ENCODE measurements around the gene MEIOSIN.
A peak's percentile ranks its signal among the peaks of the same experiment; 100 is the strongest.
"Not testable (repeated sequence)": the region's sequence is repeated elsewhere in the genome, so short reads cannot be mapped to it uniquely, and the experiment has no call there.

MEIOSIN gene

DNA sequence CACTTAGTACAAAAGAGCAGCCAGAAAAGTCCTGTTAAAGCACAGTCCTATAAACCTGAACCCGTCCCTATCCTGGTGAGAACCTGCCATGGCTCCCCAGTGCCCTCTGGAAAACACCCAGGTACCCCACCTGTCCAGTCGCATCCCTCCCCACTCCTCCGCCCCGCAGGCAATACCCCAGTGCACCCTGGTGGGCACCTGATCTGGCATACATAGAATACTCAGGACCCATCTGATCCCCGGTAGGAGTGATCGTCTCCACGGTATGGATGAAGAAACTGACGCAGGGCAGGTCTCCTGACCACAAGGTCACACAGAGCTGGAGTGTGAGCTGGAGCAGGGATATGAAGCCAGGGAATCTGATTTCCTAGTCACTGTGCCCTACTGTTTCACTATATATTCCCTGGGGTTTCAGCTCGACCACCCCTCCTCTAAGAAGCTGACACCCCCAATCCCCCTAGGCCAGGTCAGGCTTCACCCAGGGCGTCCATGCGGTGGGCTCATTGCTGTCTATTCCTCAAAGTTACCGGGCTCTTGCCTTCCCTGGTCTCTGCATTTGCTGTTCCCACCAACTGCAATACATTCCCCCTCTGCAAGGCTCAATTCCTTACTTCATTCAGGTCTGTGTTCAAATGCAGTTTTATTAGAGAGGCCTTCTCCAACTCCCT is 15.1 kb upstream of the MEIOSIN start:
- DNase-seq, result no peak

DNA sequence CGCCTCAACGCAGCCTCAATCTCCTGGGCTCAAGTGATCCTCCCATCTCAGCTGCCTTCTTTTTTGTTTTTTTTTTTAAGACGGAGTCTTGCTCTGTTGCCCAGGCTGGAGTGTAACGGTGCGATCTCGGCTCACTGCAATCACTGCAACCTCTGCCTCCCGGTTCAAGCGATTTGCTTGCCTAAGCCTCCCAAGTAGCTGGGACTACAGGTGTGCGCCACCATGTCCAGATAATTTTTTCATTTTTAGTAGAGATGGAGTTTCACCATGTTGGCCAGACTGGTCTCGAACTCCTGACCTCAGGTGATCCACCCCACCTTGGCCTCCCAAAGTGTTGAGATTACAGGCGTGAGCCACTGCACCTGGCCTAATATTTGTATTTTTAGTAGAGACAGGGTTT is 13.2 kb upstream of the MEIOSIN start:
- not testable (repeated sequence) for DNase-seq

GRCh38 chr19:45728683-45729082 is 4.6 kb upstream of the MEIOSIN start:
- DNase-seq, result not testable (repeated sequence)

DNA sequence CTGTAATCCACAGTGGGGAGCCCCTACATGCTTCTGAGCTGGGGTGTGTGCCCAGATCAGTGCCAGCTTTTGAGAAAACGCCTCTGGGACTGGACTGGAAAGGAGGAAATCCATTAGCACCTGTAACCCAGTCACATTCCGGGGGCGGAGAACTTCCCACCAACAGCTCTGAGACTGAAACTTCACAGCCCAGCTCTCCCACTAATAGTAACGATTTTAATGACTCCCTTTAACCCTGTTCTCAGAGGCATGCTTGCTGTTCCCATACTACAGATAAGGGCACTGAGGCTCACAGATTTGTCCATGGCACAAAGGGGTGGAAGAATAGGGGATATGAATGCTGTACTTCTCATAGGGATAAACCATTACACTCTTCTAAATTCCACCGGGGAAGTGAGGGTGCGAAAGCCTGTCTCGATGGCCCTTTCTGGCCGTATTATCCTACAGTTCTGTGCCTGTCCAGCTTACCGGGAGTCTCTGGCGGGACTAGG is 3.4 kb upstream of the MEIOSIN start:
- no peak for DNase-seq

- peak; percentile 93 for DNase-seq
Observed at GRCh38 chr19:45730368-45731288, 2.6 kb upstream of the MEIOSIN start, which contains the start of gene FBXO46. Gene FBXO46 (minus strand): TSS chr19:45730896. CDS start chr19:45713495, 17,401 bp downstream.

GRCh38 chr19:45739498-45740439 is 6.5 kb downstream of the MEIOSIN start:
- DNase-seq, result no peak

- no peak for DNase-seq
Observed at GRCh38 chr19:45742969-45743368, 9.7 kb downstream of the MEIOSIN start.

- no peak for DNase-seq
Observed at GRCh38 chr19:45745606-45746005, 12.4 kb downstream of the MEIOSIN start.

DNA sequence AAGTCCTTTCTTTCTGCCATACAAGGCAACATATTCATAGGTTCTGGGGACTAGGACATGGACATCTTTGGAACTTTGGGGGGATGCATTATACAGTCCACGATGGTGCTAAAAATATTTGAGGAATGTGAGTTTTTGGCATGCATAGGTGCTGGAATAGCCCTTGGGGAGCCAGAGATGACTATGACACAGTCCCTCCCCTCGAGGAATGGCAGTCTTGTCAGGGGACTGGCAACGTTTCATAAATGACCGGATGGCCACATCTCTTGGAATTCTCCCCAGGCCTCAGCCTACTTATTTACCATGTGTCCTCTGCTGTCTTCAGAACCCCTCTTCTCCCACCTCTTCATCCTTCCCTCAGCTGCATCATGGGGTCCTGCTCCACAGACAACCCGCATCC is 13.6 kb downstream of the MEIOSIN start:
- no peak for DNase-seq

DNA sequence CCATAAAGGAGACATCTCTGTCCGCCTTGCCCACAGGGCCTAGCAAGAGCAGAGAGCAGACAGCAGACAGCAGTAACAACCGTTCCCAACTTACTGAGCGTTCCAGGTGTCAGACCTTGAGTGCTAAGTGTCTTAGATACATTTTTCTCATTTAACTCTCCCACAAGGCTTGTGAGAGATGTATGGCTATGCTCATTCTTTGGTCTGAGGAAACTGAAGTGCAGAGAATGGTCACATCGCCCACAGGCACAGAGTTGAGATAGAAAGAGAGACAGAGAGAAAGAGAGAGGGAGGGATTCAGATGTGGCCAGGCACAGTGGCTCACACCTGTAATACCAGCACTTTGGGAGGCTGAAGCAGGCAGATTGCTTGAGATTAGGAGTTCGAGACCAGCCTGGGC is 14.3 kb downstream of the MEIOSIN start:
- no peak for DNase-seq

- not testable (repeated sequence) for DNase-seq
Observed at GRCh38 chr19:45751483-45751882, 18.2 kb downstream of the MEIOSIN start.

GRCh38 chr19:45752639-45753038 is 19.4 kb downstream of the MEIOSIN start:
- no peak for DNase-seq

- DNase-seq, result no peak
Observed at GRCh38 chr19:45753548-45753947, 20.3 kb downstream of the MEIOSIN start.

GRCh38 chr19:45754323-45754722 is 21.1 kb downstream of the MEIOSIN start:
- no peak for DNase-seq

GRCh38 chr19:45757695-45758094 is 24.5 kb downstream of the MEIOSIN start:
- no peak for DNase-seq

- DNase-seq, result no peak
Observed at GRCh38 chr19:45758921-45759320, 25.7 kb downstream of the MEIOSIN start.

DNA sequence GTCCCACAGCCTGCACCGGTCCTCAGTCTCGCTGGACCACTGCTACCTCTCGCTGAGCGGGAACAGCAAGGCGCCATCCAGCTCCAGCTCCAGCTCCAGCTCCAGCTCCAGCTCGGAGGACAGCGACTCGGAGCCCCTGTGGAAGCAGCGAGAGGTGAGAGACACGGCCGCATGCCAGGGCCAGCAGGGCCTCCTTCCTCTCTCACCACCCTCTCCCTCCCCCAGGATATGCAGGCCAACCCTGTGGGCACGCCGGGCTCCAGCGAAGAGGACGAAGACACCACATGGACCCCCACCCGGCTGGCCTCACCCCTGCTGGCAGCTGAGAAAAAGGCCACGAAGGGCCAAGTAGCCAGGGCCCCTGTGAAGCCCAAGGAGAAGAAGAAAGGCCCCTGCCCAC is 28.5 kb downstream of the MEIOSIN start:
- DNase-seq, result no peak

GRCh38 chr19:45762870-45763631 is 29.8 kb downstream of the MEIOSIN start:
- DNase-seq, result no peak

- no peak for DNase-seq
Observed at GRCh38 chr19:45763691-45764294, 30.6 kb downstream of the MEIOSIN start.

- no peak for DNase-seq
Observed at GRCh38 chr19:45764475-45764874, 31.2 kb downstream of the MEIOSIN start.

DNA sequence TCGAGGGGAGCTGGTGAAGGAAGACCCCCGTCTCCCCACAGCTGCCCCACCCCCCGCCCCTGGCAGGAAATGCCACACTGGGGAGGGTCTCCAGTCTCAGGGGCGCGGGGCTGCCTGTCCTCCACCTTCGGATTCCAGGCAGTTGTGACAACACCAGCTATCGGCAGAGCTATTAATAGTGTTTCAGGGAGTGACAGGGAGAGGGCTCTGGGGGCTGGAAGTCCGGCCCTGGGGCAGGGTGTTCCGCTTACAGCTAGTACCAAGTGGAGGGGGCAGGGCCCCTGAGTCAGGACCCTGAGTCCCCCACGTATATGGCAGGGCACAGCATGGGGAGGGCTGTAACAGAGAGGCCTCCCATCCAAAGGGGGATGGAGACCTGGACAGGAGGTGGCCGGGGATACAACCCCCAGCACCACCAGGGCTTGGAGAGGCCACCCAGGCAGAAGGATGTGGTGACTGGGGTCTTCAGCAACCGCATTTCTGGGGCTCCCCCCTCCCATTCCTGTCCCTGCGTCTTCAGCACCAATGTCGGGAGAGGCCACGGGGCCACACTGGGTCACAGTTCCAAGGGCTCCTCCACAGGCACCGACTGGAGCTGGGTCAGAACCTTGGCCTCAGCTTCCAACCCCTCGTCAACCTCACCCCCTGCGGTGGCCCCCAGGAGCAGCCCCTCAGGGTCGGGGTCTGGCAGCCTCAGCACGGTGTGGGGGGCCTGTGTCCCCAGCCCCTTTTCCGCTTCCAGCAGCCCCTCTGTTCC is 31.9 kb downstream of the MEIOSIN start:
- DNase-seq, result no peak

Data from CD4-positive, alpha-beta T cell treated with Interleukin-17A for 4 hours (primary cell).